Epithelial cell of prostate (primary cell): ENCODE measurements around the gene SYT1.

Experiments used
- DNase-seq: peaks from one replicate; pipeline ENCODE4 v3.0.0-alpha.2; 2011; ENCODE audit warnings: low read depth, low spot score
- H3K27ac ChIP-seq: fragments of 450-650 bp; 2 replicates; pipeline ENCODE4 v1.5.1; 2017; ENCODE audit warnings: mild to moderate bottlenecking

The SYT1 gene

DNA sequence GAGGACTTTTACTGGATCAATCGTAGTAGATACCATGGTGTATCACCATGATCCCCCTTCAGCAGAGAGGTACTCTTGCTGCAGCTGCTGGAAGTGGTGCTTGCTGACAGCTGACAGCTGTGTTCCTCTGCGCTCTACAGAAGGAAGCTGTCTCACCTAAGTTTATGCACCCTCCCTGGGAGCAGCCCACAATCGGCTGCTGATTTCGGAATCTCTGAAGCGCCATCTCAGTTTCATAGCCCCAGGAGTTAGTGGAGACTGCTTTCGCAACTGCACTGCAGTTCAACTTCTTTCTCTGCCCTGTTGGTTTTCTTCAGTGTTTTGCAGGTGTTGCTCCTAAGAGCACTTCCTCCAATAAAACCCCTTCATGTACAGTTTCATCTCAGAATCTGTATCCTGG is 588.3 kb downstream of the SYT1 start:
- H3K27ac ChIP-seq = no peak overlapping the region
- DNase-seq = no peak

DNA sequence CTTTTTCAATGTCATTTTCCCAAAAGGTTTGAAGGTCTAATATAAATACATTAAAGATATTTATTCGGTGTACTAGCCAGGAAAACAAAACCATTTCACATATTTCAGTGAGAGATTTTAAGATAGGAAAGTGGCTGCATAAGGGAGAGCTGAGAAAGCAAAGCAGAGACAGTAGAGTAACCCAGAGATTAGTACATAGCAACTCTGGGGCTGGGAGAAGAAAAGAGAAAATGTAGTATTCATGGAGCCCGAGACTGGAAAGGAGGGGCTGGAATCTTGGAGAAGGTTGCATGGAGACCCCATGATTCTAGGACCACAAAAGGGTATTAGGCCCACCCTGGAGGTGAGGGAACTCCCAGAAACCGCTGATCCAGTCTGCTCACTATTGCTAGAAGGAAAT is 589.2 kb downstream of the SYT1 start:
- no peak overlapping the region for H3K27ac ChIP-seq
- no peak for DNase-seq

DNA sequence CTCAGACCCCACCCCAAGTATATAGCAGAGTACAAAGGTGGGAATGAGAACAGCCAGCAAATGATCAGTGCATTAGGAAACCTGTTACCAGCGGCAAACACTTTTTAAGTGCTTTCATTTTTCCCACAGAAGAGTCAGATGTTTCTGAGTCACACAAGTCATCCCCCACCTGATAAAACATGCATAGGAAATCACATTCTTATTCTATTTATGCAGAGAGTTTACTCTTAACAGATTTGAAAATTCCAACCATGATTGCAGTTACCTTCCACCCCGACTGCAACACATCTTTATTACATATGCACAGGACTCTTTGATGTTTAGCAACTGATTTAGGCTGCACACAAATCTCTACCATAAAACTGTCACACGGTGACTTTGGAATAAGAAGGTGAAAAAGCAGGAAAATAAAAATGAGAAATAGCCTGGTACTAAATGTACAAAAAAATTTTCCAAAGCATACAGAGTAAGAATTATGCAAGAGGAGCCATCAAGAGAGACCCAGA is 589.8 kb downstream of the SYT1 start:
- no peak for DNase-seq
- H3K27ac ChIP-seq = peak overlapping the region; percentile 12

DNA sequence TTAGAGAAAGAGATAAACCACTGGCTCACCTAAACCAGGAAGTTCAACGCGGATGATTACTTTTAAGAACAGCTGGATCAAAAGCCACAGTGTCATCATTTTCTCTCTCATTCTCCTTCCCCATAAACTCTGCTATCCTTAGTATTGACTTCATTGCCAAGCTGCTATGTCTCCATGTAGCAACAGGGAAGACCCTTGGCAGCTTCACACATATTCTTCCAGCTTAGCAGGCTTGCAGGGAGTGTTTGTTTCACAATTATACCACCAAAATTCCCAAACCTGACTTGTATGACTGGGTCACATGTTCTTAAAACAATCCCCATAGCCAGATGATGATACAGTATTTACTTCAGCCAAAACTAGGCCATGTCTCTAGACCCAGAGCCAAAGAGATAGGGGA is 590.7 kb downstream of the SYT1 start:
- H3K27ac ChIP-seq = peak overlapping the region; percentile 12
- DNase-seq = no peak

DNA sequence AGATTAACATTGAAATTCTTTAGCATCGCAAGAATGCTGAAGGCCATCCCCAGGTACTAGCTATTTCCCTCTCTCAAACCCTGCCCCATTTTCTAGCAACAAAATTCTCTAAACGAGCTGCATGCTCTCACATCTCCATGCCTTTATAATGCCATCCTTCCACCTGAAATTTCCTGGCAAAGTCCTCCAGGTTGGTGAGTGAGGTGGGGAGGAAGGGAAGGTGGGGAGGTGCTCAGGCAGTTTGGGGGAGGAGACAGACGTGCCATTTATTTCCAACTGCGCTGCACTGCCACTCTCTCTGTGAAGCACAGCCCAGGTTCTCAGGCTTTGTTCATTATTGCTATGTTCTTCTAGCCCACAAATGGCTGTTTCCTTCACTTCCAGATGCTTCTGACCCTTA is 617.7 kb downstream of the SYT1 start:
- DNase-seq = no peak

DNA sequence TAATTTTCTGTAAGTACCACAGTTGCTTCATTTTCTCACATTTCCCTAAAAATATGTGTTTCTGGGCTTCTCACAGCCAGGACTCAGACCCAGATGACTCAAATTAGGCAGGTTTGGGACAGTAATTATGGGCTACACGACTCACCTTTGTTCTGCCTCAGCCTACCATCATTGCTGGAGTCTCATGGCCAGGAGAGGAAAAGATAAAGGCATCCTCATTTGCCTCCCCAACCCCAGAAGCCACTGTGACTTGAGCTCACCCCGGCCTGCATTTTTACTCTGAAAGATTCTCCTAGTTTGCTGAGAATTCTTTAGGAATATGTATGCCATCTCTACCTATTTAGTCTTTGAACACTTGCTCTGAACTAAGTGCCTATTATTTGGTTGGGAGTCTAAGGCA is 618.3 kb downstream of the SYT1 start:
- no peak overlapping the region for H3K27ac ChIP-seq

More for the DNA sequence above, 617.7 kb downstream of the SYT1 start:
- H3K27ac ChIP-seq = no peak overlapping the region

DNA sequence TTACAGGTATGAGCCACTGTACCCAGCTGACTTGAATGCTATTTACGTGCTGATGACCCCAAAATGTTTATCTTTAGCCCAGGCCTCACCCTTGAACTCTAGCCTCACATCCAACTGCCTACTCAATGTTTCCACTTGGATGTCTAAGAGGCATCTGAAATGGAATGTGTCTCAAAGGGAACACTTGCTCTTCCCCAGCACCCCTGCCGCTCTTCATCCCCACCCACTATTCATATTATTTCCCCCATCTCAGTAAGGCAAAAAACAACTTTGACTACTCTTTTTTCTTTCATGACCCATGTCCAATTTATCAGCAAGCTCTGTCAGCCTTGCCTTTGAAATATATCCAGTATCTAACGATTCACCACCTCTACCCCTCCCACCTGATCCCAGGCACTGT is 621.6 kb downstream of the SYT1 start:
- no peak for DNase-seq
- H3K27ac ChIP-seq = no peak overlapping the region

More for the DNA sequence above, 618.3 kb downstream of the SYT1 start:
- DNase-seq = no peak

DNA sequence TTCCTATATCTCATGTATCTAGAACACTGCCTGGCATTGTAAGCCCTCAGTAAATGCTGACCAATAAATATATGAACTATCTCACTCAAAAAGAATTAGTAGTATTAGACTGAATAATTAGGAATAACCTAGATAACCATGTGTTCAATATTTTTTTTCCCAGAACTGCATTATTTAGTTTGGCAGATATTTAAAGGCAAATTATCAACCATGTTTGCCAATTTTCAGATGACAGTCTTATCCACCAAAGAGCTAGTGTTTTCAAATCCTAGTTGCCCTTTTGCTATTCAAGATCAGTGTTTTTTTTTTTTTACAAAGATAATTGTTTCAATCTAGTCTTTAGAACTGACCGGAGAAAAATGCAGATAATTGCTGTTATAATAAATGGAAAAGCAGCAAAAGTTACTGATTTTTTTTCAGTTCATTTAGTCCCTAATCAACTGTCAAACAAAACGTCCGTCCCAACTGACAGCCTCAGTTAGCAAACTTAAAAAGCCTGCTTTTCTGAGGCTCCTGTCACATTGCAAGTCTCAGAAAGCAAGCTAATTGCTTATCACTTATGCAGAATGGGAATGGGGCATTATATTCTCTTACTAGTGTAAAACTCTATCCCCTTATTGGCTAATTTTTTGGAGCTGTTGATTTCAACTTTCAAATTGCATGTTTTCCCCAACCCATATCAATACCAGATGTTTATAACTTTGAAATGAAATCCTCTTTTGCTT is 623.0 kb downstream of the SYT1 start:
- no peak overlapping the region for H3K27ac ChIP-seq
- no peak for DNase-seq
